GM23338 (cell line): ENCODE results near the gene PGLYRP2. TPM values are rescaled to one million over a fixed set of nuclear protein-coding genes. Genes with fewer than 3 reads are reported as not detected.
A peak's percentile ranks its signal among the peaks of the same experiment; 100 is the strongest.

Experiments
- ATAC-seq: fragments of 200-7000 bp; cut with Tn5 transposase; 3 replicates; pipeline ENCODE4 v1.9.1; 2020
- DNase-seq: peaks from one replicate; pipeline ENCODE4 v3.0.0-alpha.2; 2015; ENCODE audit warnings: low spot score
- H2AFZ ChIP-seq: fragments of 200-600 bp; sonication (generic); 2 replicates; pipeline ENCODE4 v1.8.0; 2016; ENCODE audit warnings: antibody characterized with exemption, mild to moderate bottlenecking, moderate library complexity
- H3F3A ChIP-seq: fragments of 200-600 bp; sonication (generic); replicated peaks from 2 replicates; pipeline ENCODE4 v1.8.0; 2017; ENCODE audit warnings: antibody characterized with exemption, mixed run types, low read depth
- H3K27ac ChIP-seq: fragments of 200-600 bp; sonication (generic); 2 replicates; pipeline ENCODE4 v1.6.1; 2016; ENCODE audit warnings: low read depth
- H3K27me3 ChIP-seq: fragments of 200-600 bp; sonication (generic); 2 replicates; pipeline ENCODE4 v1.8.0; 2016; ENCODE audit warnings: mild to moderate bottlenecking, mixed run types, moderate library complexity; ENCODE audit not compliant: insufficient read depth
- H3K36me3 ChIP-seq: fragments of 200-600 bp; sonication (generic); 2 replicates; pipeline ENCODE4 v1.8.0; 2016; ENCODE audit warnings: mild to moderate bottlenecking; ENCODE audit not compliant: insufficient read depth
- H3K4me1 ChIP-seq: fragments of 200-600 bp; sonication (generic); 2 replicates; pipeline ENCODE4 v1.8.0; 2016; ENCODE audit warnings: mild to moderate bottlenecking, moderate library complexity; ENCODE audit not compliant: insufficient read depth
- H3K4me2 ChIP-seq: fragments of 200-600 bp; sonication (generic); 2 replicates; pipeline ENCODE4 v1.7.1; 2017; ENCODE audit warnings: mixed run types
- H3K4me3 ChIP-seq: fragments of 200-600 bp; sonication (generic); 2 replicates; pipeline ENCODE4 v1.6.1; 2016; ENCODE audit warnings: mixed run types
- H3K79me2 ChIP-seq: fragments of 200-600 bp; sonication (generic); replicated peaks from 2 replicates; pipeline ENCODE4 v1.8.0; 2017; ENCODE audit warnings: mild to moderate bottlenecking; ENCODE audit not compliant: insufficient read depth
- H3K9me2 ChIP-seq: fragments of 200-600 bp; sonication (generic); 2 replicates; pipeline ENCODE4 v1.8.0; 2017; ENCODE audit not compliant: insufficient read depth
- H4K20me1 ChIP-seq: fragments of 200-600 bp; sonication (generic); replicated peaks from 2 replicates; pipeline ENCODE4 v1.8.0; 2017; ENCODE audit warnings: mild to moderate bottlenecking; ENCODE audit not compliant: insufficient read depth
- H3K27ac Mint-ChIP-seq: 2 replicates; pipeline ENCODE4 v1.8.0; 2020; ENCODE audit warnings: inconsistent platforms, mild to moderate bottlenecking, moderate library complexity, mixed read lengths
- H3K27me3 Mint-ChIP-seq: 3 replicates; pipeline ENCODE4 v1.8.0; 2022; ENCODE audit warnings: low read depth, mild to moderate bottlenecking, moderate library complexity, mixed read lengths, inconsistent platforms; ENCODE audit not compliant: insufficient read depth, poor library complexity
- H3K36me3 Mint-ChIP-seq: 3 replicates; pipeline ENCODE4 v1.8.0; 2021; ENCODE audit warnings: low read depth, mild to moderate bottlenecking, inconsistent platforms, moderate library complexity, mixed read lengths
- H3K4me1 Mint-ChIP-seq: 3 replicates; pipeline ENCODE4 v1.8.0; 2020; ENCODE audit warnings: mild to moderate bottlenecking, inconsistent platforms, mixed read lengths
- H3K4me3 Mint-ChIP-seq: 3 replicates; pipeline ENCODE4 v1.8.0; 2021; ENCODE audit warnings: moderate library complexity, mild to moderate bottlenecking, inconsistent platforms, mixed read lengths
- H3K9me3 Mint-ChIP-seq: 3 replicates; pipeline ENCODE4 v1.8.0; 2020; ENCODE audit warnings: moderate library complexity, mild to moderate bottlenecking, inconsistent platforms, mixed read lengths
- CREB1 ChIP-seq: fragments of 250-450 bp; sonication (Bioruptor Pico); IDR thresholded peaks from 2 replicates; pipeline ENCODE4 v1.5.0; 2020; ENCODE audit warnings: low read depth, mild to moderate bottlenecking, moderate library complexity
- CTCF ChIP-seq, 2 experiments: fragments of 200-600 bp in 1 of 2; sonication (generic) in 1 of 2; conservative IDR thresholded peaks; 2 replicates each; pipeline versions ENCODE4 v1.5.1 to v1.6.1; 2016 to 2017; ENCODE audit warnings: antibody characterized with exemption in 2 of 2, low read depth in 2 of 2, mild to moderate bottlenecking in 2 of 2, moderate library complexity in 1 of 2
- ETS1 ChIP-seq: IDR thresholded peaks from 2 replicates; pipeline ENCODE4 v1.6.1; 2016; ENCODE audit warnings: antibody characterized with exemption
- EZH2 ChIP-seq: fragments of 200-600 bp; sonication (generic); IDR thresholded peaks from one replicate; pipeline ENCODE4 v1.8.0; 2017; ENCODE audit warnings: antibody characterized with exemption, mild to moderate bottlenecking, low read depth; ENCODE audit not compliant: unreplicated experiment
- NANOG ChIP-seq: IDR thresholded peaks from 2 replicates; pipeline ENCODE4 v1.6.1; 2016; ENCODE audit warnings: antibody characterized with exemption, borderline replicate concordance
- POLR2AphosphoS5 ChIP-seq: IDR thresholded peaks from 2 replicates; pipeline ENCODE4 v1.6.1; 2016; ENCODE audit warnings: antibody characterized with exemption, low read depth
- REST ChIP-seq: IDR thresholded peaks from one replicate; pipeline ENCODE4 v1.6.1; 2018; ENCODE audit warnings: antibody characterized with exemption; ENCODE audit not compliant: unreplicated experiment
- STAT1 ChIP-seq: IDR thresholded peaks from one replicate; pipeline ENCODE4 v1.6.1; 2016; ENCODE audit warnings: antibody characterized with exemption; ENCODE audit not compliant: unreplicated experiment
- ZNF331 ChIP-seq: fragments of 250-450 bp; sonication (Bioruptor Pico); IDR thresholded peaks from 2 replicates; pipeline ENCODE4 v1.5.0; 2020; ENCODE audit warnings: low read depth, mild to moderate bottlenecking, moderate library complexity
- polyA plus RNA-seq: library from polyadenylated mRNA; unstranded; fragments of >200 nt; fragmentation: Nextera tagmentation; extraction: Ambion mirVana; gene quantifications from 2 replicates; pipeline ENCODE4 v1.2.1, GENCODE V29; 2016
- total RNA-seq: library from RNA; depleted of rRNA; stranded (reverse); fragments of >200 nt; shearing (Covaris generic); gene quantifications from 2 replicates; pipeline ENCODE4 v1.2.3, GENCODE V29; 2014

Gene PGLYRP2
- total and polyA plus RNA-seq, 2 experiments from 2014 or later = not detected

- Mint-ChIP-seq H3K9me3 (peaks cover 4% of the 10 kb centered on the region; the same call in 2 of the 3 replicates), H3K27me3 (peaks cover 49% of the 10 kb centered on the region), H3K27ac (no peak overlapping the region), H3K4me3 (peak overlapping the region; percentile 69), H3K4me1 (peaks cover 19% of the 10 kb centered on the region), H3K36me3 (no peaks in the 10 kb centered on the region; the same call in 2 of the 3 replicates)
- peak in 1 of 2 experiments; percentile 24; a peak in 1 of 4 replicates for TF ChIP-seq CTCF (conservative IDR thresholded peaks at IDR 0.05; ENCODE audit: low read depth in 2 of 2)
- no peak for TF ChIP-seq ZNF331 (CRISPR knock-in tag)
- no peak for TF ChIP-seq ETS1
- TF ChIP-seq CREB1 (CRISPR knock-in tag) = no peak
- Histone ChIP-seq H3K4me1 (peaks cover 21% of the 10 kb centered on the region), H3K36me3 (no peaks in the 10 kb centered on the region), H2AFZ (peak overlapping the region; percentile 88), H3K27ac (no peak overlapping the region), H3K9me2 (peaks cover 8% of the 10 kb centered on the region; the same call in 1 of the 2 replicates), H3K27me3 (peaks cover 51% of the 10 kb centered on the region), H3K4me3 (peak overlapping the region; percentile 66), H3K4me2 (peak overlapping the region; percentile 91), H3F3A (0 out of 2 replicates have a peak, but pooled peaks cover 17% of the 10 kb centered on the region), H3K79me2 (no peaks in the 10 kb centered on the region), H4K20me1 (no peaks in the 10 kb centered on the region)
- ATAC-seq (peak; percentile 19), DNase-seq (peak; percentile 64)
Measured at GRCh38 chr19:15453091-15453578, 26.2 kb downstream of the PGLYRP2 start.

GRCh38 chr19:15452111-15453047 lies 26.9 kb downstream of the PGLYRP2 start:
- H3K4me1 ChIP-seq = peaks cover 21% of the 10 kb centered on the region
- Mint-ChIP-seq H3K36me3 (no peaks in the 10 kb centered on the region; the same call in 2 of the 3 replicates), H3K4me3 (peak overlapping the region; percentile 69), H3K27me3 (peaks cover 43% of the 10 kb centered on the region), H3K4me1 (peaks cover 19% of the 10 kb centered on the region), H3K9me3 (no peaks in the 10 kb centered on the region; the same call in 1 of the 3 replicates), H3K27ac (no peak overlapping the region)
- H3K79me2 ChIP-seq = no peaks in the 10 kb centered on the region
- H3K4me2 ChIP-seq = peak overlapping the region; percentile 91
- H3F3A ChIP-seq = 0 out of 2 replicates have a peak, but pooled peaks cover 17% of the 10 kb centered on the region
- no peaks in the 10 kb centered on the region for H3K36me3 ChIP-seq
- H3K9me2 ChIP-seq = peaks cover 8% of the 10 kb centered on the region; the same call in 1 of the 2 replicates
- H2AFZ ChIP-seq = peak overlapping the region; percentile 96
- ATAC-seq (peak; percentile 59), DNase-seq (peak; percentile 99)
- no peaks in the 10 kb centered on the region for H4K20me1 ChIP-seq
- no peak for TF ChIP-seq NANOG
- peak; percentile 73 for TF ChIP-seq CREB1 (CRISPR knock-in tag)
- TF ChIP-seq POLR2AphosphoS5 = peak; percentile 49; the same call in 1 of the 2 replicates
- no peak for TF ChIP-seq STAT1
- no peak for TF ChIP-seq REST
- no peak for TF ChIP-seq EZH2
- H3K27me3 ChIP-seq = peaks cover 44% of the 10 kb centered on the region
- no peak overlapping the region for H3K27ac ChIP-seq
- peak overlapping the region; percentile 66 for H3K4me3 ChIP-seq
